HCT116 (cell line): ENCODE measurements around the gene CMIP. TPM values are rescaled to one million over a fixed set of nuclear protein-coding genes. Genes with fewer than 3 reads are reported as not detected.

ENCODE experiments used
- ATAC-seq: fragments of 200-7000 bp; cut with Tn5 transposase; 2 replicates; pipeline ENCODE4 v1.9.1; 2020; ENCODE audit warnings: mild to moderate bottlenecking, moderate library complexity
- BruUV-seq: library from RNA; stranded (reverse); fragments of 400-500 nt; replicated peaks from 2 replicates; lab custom pipeline; 2021; lab: Mats Ljungman, UMichigan
- CTCF ChIA-PET: fragments of 300-600 bp; sonication (Branson Sonifier 250); formaldehyde crosslinking; loops from one replicate; lab custom pipeline; 2021; ENCODE audit warnings: antibody characterized with exemption; lab: Charles Lee
- POLR2A ChIA-PET: fragments of 300-600, 350-600 bp; sonication (Branson Sonifier 250); formaldehyde crosslinking; loops from one replicate; lab custom pipeline; 2021; ENCODE audit warnings: antibody characterized with exemption; lab: Charles Lee
- RAD21 ChIA-PET, 2 experiments: fragments of 300-600 bp; sonication (Branson Sonifier 250); formaldehyde crosslinking; loops; one replicate each; lab custom pipeline; 2023; ENCODE audit warnings: low total read pairs in 2 of 2; ENCODE audit not compliant: uncharacterized antibody in 2 of 2, unreplicated experiment in 2 of 2, low non-redundant PET in 1 of 2; lab: Charles Lee
- DNase-seq: peaks from one replicate; pipeline ENCODE4 v3.0.0-alpha.2; 2010; ENCODE audit warnings: low read depth, low spot score
- H2AFZ ChIP-seq: fragments of 200-600 bp; shearing (Covaris generic), sonication (generic); 2 replicates; pipeline ENCODE4 v1.6.1; 2017; ENCODE audit warnings: low read depth, mixed run types, mixed read lengths, antibody characterized with exemption, low read length; ENCODE audit not compliant: poor library complexity, severe bottlenecking
- H3K27ac ChIP-seq: 2 replicates; pipeline ENCODE4 v1.5.1; 2012; ENCODE audit warnings: low read depth, low read length
- H3K27me3 ChIP-seq: fragments of 200-600 bp; sonication (generic); 2 replicates; pipeline ENCODE4 v1.6.1; 2016; ENCODE audit warnings: mixed run types, low read length, mixed read lengths; ENCODE audit not compliant: insufficient read depth
- H3K36me3 ChIP-seq, 2 experiments: fragments of 200-500 bp in 1 of 2; fragments of 200-600 bp in 1 of 2; sonication (Bioruptor generic) in 1 of 2; sonication (generic) in 1 of 2; 2 replicates each; pipeline versions ENCODE4 v1.5.1 to v1.6.1; 2014 to 2016; ENCODE audit warnings: low read length in 2 of 2, inconsistent platforms in 1 of 2, mixed read lengths in 1 of 2, mixed run types in 1 of 2; ENCODE audit not compliant: insufficient read depth in 2 of 2, control insufficient read depth in 1 of 2
- H3K4me1 ChIP-seq, 2 experiments: fragments of 200-600 bp in 1 of 2; sonication (generic) in 1 of 2; 2 replicates each; pipeline versions ENCODE4 v1.5.1 to v1.6.1; 2012 to 2017; ENCODE audit warnings: low read length in 2 of 2, inconsistent platforms in 1 of 2, mild to moderate bottlenecking in 1 of 2, mixed read lengths in 1 of 2, mixed run types in 1 of 2, moderate library complexity in 1 of 2; ENCODE audit not compliant: insufficient read depth in 2 of 2, control insufficient read depth in 1 of 2
- H3K4me2 ChIP-seq: fragments of 200-600 bp; sonication (generic); 2 replicates; pipeline ENCODE4 v1.6.1; 2017; ENCODE audit warnings: mixed run types, low read length, mixed read lengths
- H3K4me3 ChIP-seq, 2 experiments: fragments of 200-600 bp in 1 of 2; sonication (generic) in 1 of 2; replicated peaks in 1 of 2; 2 replicates each; pipeline ENCODE4 v1.5.1; 2011 to 2016; ENCODE audit warnings: low read length in 2 of 2, control low read depth in 1 of 2, low read depth in 1 of 2, mild to moderate bottlenecking in 1 of 2, mixed read lengths in 1 of 2, mixed run types in 1 of 2
- H3K79me2 ChIP-seq: fragments of 200-600 bp; sonication (generic); 2 replicates; pipeline ENCODE4 v1.6.1; 2017; ENCODE audit warnings: mild to moderate bottlenecking, mixed run types, low read length, moderate library complexity, mixed read lengths; ENCODE audit not compliant: insufficient read depth
- H3K9ac ChIP-seq: fragments of 200-600 bp; sonication (generic); 2 replicates; pipeline ENCODE4 v1.6.1; 2016; ENCODE audit warnings: low read length, mixed read lengths
- H3K9me2 ChIP-seq: fragments of 200-600 bp; sonication (generic), shearing (Covaris generic); 2 replicates; pipeline ENCODE4 v1.6.1; 2017; ENCODE audit warnings: mixed run types, mild to moderate bottlenecking, moderate library complexity; ENCODE audit not compliant: insufficient read depth
- H3K9me3 ChIP-seq, 2 experiments: fragments of 200-500 bp in 1 of 2; fragments of 200-600 bp in 1 of 2; sonication (Bioruptor generic) in 1 of 2; sonication (generic) in 1 of 2; 2 replicates each; pipeline ENCODE4 v1.6.1; 2014 to 2017; ENCODE audit warnings: low read length in 2 of 2, mixed read lengths in 2 of 2, inconsistent platforms in 1 of 2, low read depth in 1 of 2, mild to moderate bottlenecking in 1 of 2, mixed run types in 1 of 2, moderate library complexity in 1 of 2; ENCODE audit not compliant: control insufficient read depth in 1 of 2, insufficient read depth in 1 of 2
- H4K20me1 ChIP-seq: fragments of 200-600 bp; sonication (generic), shearing (Covaris generic); 2 replicates; pipeline ENCODE4 v1.6.1; 2017; ENCODE audit warnings: mixed run types, mild to moderate bottlenecking, moderate library complexity; ENCODE audit not compliant: insufficient read depth
- CBX3 ChIP-seq: IDR thresholded peaks from 2 replicates; pipeline ENCODE4 v1.6.1; 2012; ENCODE audit warnings: low read depth
- CEBPB ChIP-seq: IDR thresholded peaks from 2 replicates; pipeline ENCODE4 v1.6.1; 2012; ENCODE audit warnings: low read depth
- EGR1 ChIP-seq: IDR thresholded peaks from 2 replicates; pipeline ENCODE4 v1.6.1; 2012; ENCODE audit warnings: low read depth
- ELF1 ChIP-seq: IDR thresholded peaks from 2 replicates; pipeline ENCODE4 v1.6.1; 2012; ENCODE audit warnings: low read depth, borderline replicate concordance
- EZH2 ChIP-seq: fragments of 200-600 bp; sonication (generic); IDR thresholded peaks from 2 replicates; pipeline ENCODE4 v1.6.1; 2017; ENCODE audit warnings: antibody characterized with exemption, mixed run types
- EZH2phosphoT487 ChIP-seq: fragments of 200-600 bp; IDR thresholded peaks from 2 replicates; pipeline ENCODE4 v1.6.1; 2018; ENCODE audit warnings: antibody characterized with exemption, borderline replicate concordance
- FOSL1 ChIP-seq: IDR thresholded peaks from 2 replicates; pipeline ENCODE4 v1.6.1; 2012; ENCODE audit warnings: low read depth
- JUND ChIP-seq: IDR thresholded peaks from 2 replicates; pipeline ENCODE4 v1.6.1; 2012
- MAX ChIP-seq: IDR thresholded peaks from 2 replicates; pipeline ENCODE4 v1.6.1; 2012
- POLR2A ChIP-seq: IDR thresholded peaks from 2 replicates; pipeline ENCODE4 v1.7.0; 2011; ENCODE audit warnings: borderline replicate concordance; ENCODE audit not compliant: insufficient read depth, insufficient read length; ENCODE audit errors: extremely low read depth
- POLR2AphosphoS5 ChIP-seq: IDR thresholded peaks from 2 replicates; pipeline ENCODE4 v1.6.1; 2011; ENCODE audit warnings: mild to moderate bottlenecking, low read depth, low read length, moderate library complexity
- RAD21 ChIP-seq: IDR thresholded peaks from 2 replicates; pipeline ENCODE4 v1.6.1; 2012; ENCODE audit warnings: low read depth, mild to moderate bottlenecking
- SP1 ChIP-seq: IDR thresholded peaks from 2 replicates; pipeline ENCODE4 v1.6.1; 2012; ENCODE audit warnings: low read depth
- SRF ChIP-seq: IDR thresholded peaks from 2 replicates; pipeline ENCODE4 v1.6.1; 2012; ENCODE audit warnings: low read depth
- TCF7L2 ChIP-seq: IDR thresholded peaks from 2 replicates; pipeline ENCODE4 v1.7.0; 2011; ENCODE audit warnings: borderline replicate concordance, inconsistent platforms; ENCODE audit not compliant: insufficient read depth, insufficient read length; ENCODE audit errors: extremely low read depth
- YY1 ChIP-seq: IDR thresholded peaks from 2 replicates; pipeline ENCODE4 v1.6.1; 2011; ENCODE audit warnings: low read length, low read depth, moderate library complexity, mild to moderate bottlenecking; ENCODE audit not compliant: insufficient replicate concordance; ENCODE audit errors: extremely low read depth
- ZBTB33 ChIP-seq: IDR thresholded peaks from 2 replicates; pipeline ENCODE4 v1.6.1; 2011; ENCODE audit warnings: mild to moderate bottlenecking, low read length, moderate library complexity; ENCODE audit not compliant: insufficient replicate concordance; ENCODE audit errors: extremely low read depth
- ZFX ChIP-seq: fragments of 450-650 bp; IDR thresholded peaks from 2 replicates; pipeline ENCODE4 v1.6.1; 2017
- intact Hi-C: fragments of 100-400 bp; cut with micrococcal nuclease; formaldehyde crosslinking; loops from 2 replicates; pipeline ENCODE4 v1.10.0; 2022
- total RNA-seq: library from RNA; stranded (reverse); gene quantifications from one replicate; pipeline ENCODE4 v1.2.1, GENCODE V29; 2021; ENCODE audit not compliant: unreplicated experiment
- TF ChIP-seq, protein P1 (sequence below), 3 experiments: fragments of 200-600 bp in 1 of 3; sonication (generic) in 1 of 3; IDR thresholded peaks in 2 of 3; conservative IDR thresholded peaks in 1 of 3; 2 replicates each; pipeline ENCODE4 v1.5.1; 2012 to 2017; ENCODE audit warnings: low read depth in 2 of 3, low read length in 2 of 3, antibody characterized with exemption in 1 of 3, borderline replicate concordance in 1 of 3, control low read depth in 1 of 3, mild to moderate bottlenecking in 1 of 3, mixed read lengths in 1 of 3, mixed run types in 1 of 3, moderate library complexity in 1 of 3; ENCODE audit not compliant: insufficient read depth in 1 of 3

Gene CMIP
- total RNA-seq, 1 experiment from 2014 or later = 64.6 TPM

DNA sequence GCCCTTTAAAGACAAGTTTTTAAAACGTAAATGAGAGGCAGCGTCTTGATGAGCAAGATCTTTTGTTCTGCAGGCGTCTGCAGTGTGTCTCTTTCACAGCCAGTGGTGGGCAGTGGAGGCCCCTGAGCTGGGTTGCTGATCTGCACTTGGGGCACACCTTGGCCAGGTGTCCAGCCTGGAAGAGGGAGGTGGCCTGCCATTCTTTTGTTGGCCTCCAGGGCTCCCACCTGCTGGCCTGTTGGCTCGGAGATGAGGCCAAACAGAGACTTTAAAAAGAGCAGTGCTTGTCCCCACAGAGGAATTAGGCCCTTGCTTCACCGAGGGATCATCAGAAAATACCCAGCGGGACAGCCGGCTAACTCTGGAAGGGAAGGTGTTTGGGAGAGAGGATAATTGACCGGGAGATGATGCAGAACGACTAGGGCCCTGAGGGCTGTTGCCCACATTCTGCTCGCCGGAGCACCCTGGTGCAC lies 188.6 kb downstream of the CMIP start (continued):
- TF ChIP-seq YY1 = no peak
- TF ChIP-seq ELF1 = no peak

DNA sequence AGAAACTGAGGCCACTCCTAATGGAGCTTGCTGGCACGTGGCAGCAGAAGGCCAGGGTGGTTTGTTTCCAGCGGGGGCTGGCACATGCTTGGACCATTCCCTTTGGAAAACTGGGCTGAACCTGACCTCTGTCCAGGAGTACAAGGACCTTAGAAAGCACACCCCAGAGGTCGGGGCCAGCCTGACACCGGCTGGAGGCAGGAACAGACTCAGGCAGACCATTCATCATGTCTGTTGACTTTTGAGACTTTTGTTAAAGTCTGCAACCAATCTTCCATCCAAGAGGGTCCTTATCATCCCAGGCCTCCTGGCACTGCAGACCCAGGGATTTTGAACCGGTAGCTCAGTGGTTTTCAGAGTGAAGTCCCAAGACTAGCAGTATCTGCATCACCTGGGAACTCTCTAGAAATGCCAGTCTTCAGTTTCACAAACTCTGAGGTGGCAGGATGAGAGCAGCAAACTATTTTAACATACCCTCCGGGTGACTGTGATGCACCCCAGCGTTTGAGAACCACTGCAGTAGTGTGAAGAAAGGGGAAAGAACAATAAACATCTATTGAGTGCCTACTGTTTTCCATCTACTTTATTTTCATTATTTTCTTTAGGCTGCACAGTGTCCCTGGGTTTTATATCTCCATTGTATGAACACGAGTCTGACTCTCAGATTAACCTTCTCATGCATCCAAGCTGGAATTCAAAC lies 189.2 kb downstream of the CMIP start:
- intact Hi-C loops = no loop called here
- POLR2A ChIA-PET = no interaction called here
- Histone ChIP-seq H3K36me3 (no peaks in the 10 kb centered on the region), H3K4me3 (peak overlapping the region in 1 of 2 experiments; percentile 35; a peak in 2 of 4 replicates), H3K9me2 (no peaks in the 10 kb centered on the region), H2AFZ (no peak overlapping the region), H4K20me1 (peaks cover 5% of the 10 kb centered on the region; the same call in 1 of the 2 replicates), H3K9me3 (no peaks in the 10 kb centered on the region), H3K9ac (peak overlapping the region; percentile 53), H3K27me3 (no peaks in the 10 kb centered on the region), H3K4me2 (peak overlapping the region; percentile 74), H3K79me2 (peaks cover 50% of the 10 kb centered on the region; the same call in 1 of the 2 replicates), H3K27ac (peak overlapping the region; percentile 70), H3K4me1 (peaks cover 27 to 75% of the 10 kb centered on the region in 2 experiments)
- RAD21 ChIA-PET = no interaction called here
- no peak for TF ChIP-seq MAX
- no peak for TF ChIP-seq ELF1
- TF ChIP-seq EZH2phosphoT487 = no peak
- TF ChIP-seq JUND = no peak
- TF ChIP-seq FOSL1 = no peak
- TF ChIP-seq ZFX = no peak
- TF ChIP-seq EGR1 = no peak
- TF ChIP-seq, protein P1, sequence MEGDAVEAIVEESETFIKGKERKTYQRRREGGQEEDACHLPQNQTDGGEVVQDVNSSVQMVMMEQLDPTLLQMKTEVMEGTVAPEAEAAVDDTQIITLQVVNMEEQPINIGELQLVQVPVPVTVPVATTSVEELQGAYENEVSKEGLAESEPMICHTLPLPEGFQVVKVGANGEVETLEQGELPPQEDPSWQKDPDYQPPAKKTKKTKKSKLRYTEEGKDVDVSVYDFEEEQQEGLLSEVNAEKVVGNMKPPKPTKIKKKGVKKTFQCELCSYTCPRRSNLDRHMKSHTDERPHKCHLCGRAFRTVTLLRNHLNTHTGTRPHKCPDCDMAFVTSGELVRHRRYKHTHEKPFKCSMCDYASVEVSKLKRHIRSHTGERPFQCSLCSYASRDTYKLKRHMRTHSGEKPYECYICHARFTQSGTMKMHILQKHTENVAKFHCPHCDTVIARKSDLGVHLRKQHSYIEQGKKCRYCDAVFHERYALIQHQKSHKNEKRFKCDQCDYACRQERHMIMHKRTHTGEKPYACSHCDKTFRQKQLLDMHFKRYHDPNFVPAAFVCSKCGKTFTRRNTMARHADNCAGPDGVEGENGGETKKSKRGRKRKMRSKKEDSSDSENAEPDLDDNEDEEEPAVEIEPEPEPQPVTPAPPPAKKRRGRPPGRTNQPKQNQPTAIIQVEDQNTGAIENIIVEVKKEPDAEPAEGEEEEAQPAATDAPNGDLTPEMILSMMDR (IDR thresholded peaks at IDR 0.05 in 2 of 3, conservative IDR thresholded peaks at IDR 0.05 in 1 of 3; ENCODE audit: borderline replicate concordance in 1 of 3, insufficient read depth in 1 of 3, low read depth in 2 of 3, low read length in 2 of 3) = no peak
- no peak for TF ChIP-seq CEBPB
- TF ChIP-seq CBX3 = no peak
- TF ChIP-seq SP1 = no peak
- TF ChIP-seq RAD21 = no peak
- no peak for TF ChIP-seq POLR2AphosphoS5
- TF ChIP-seq TCF7L2 = no peak
- no peak for TF ChIP-seq EZH2
- TF ChIP-seq YY1 = no peak
- TF ChIP-seq SRF = no peak
- no peak for TF ChIP-seq POLR2A
- no peak for TF ChIP-seq ZBTB33
- DNase-seq (no peak), ATAC-seq (no peak)
- BruUV-seq = no TSS peak
- CTCF ChIA-PET = no interaction called here
